HepG2 (cell line): ENCODE measurements around the gene FBXO24. TPM values are rescaled to one million over a fixed set of nuclear protein-coding genes. Genes with fewer than 3 reads are reported as not detected.

Experiments
- CREM ChIP-seq, 2 experiments: sonication (generic) in 1 of 2; formaldehyde crosslinking in 1 of 2; IDR thresholded peaks; 2 replicates each; pipeline versions ENCODE4 v1.4.0 to v1.6.1; 2016 to 2020; ENCODE audit warnings: antibody characterized with exemption in 1 of 2, mild to moderate bottlenecking in 1 of 2, missing genetic modification reagents in 1 of 2
- FOSL2 ChIP-seq: sonication (generic); formaldehyde crosslinking; IDR thresholded peaks from 2 replicates; pipeline ENCODE4 v1.4.0; 2020; ENCODE audit warnings: missing genetic modification reagents
- HIVEP1 ChIP-seq: sonication (generic); formaldehyde crosslinking; IDR thresholded peaks from 2 replicates; pipeline ENCODE4 v1.4.0; 2020; ENCODE audit warnings: mild to moderate bottlenecking, missing genetic modification reagents
- HMG20B ChIP-seq: conservative IDR thresholded peaks from 2 replicates; pipeline ENCODE4 v1.6.1; 2016; ENCODE audit warnings: missing genetic modification reagents, missing compliant biosample characterization
- ISL2 ChIP-seq: sonication (generic); formaldehyde crosslinking; IDR thresholded peaks from 2 replicates; pipeline ENCODE4 v1.5.0; 2020; ENCODE audit warnings: missing genetic modification reagents
- JUNB ChIP-seq: sonication (generic); formaldehyde crosslinking; IDR thresholded peaks from 2 replicates; pipeline ENCODE4 v1.8.0; 2022; ENCODE audit warnings: missing genetic modification reagents, mild to moderate bottlenecking, borderline replicate concordance
- KDM4B ChIP-seq: sonication (generic); formaldehyde crosslinking; IDR thresholded peaks from 2 replicates; pipeline ENCODE4 v1.4.0; 2020; ENCODE audit warnings: missing genetic modification reagents
- MAZ ChIP-seq, 2 experiments: sonication (generic) in 1 of 2; formaldehyde crosslinking in 1 of 2; IDR thresholded peaks; 2 replicates each; pipeline versions ENCODE4 v1.5.0 to v1.6.1; 2012 to 2020; ENCODE audit warnings: low read depth in 2 of 2, mild to moderate bottlenecking in 2 of 2, borderline replicate concordance in 1 of 2, improper control_type of control experiment in 1 of 2, low read length in 1 of 2, missing genetic modification reagents in 1 of 2, moderate library complexity in 1 of 2
- MEIS1 ChIP-seq: sonication (generic); formaldehyde crosslinking; IDR thresholded peaks from 2 replicates; pipeline ENCODE4 v1.9.0; 2021; ENCODE audit warnings: mild to moderate bottlenecking, missing genetic modification reagents, moderate library complexity, borderline replicate concordance
- NCOA5 ChIP-seq: sonication (generic); formaldehyde crosslinking; IDR thresholded peaks from 2 replicates; pipeline ENCODE4 v1.4.0; 2020; ENCODE audit warnings: missing genetic modification reagents
- NFYC ChIP-seq: IDR thresholded peaks from 2 replicates; pipeline ENCODE4 v1.6.1; 2016; ENCODE audit warnings: missing genetic modification reagents, missing compliant biosample characterization
- NR2F6 ChIP-seq, 2 experiments: IDR thresholded peaks; 2 replicates each; pipeline ENCODE4 v1.6.1; 2016; ENCODE audit warnings: antibody characterized with exemption in 1 of 2, mild to moderate bottlenecking in 1 of 2
- PCBP1 ChIP-seq: fragments of 200-400 bp; formaldehyde crosslinking; IDR thresholded peaks from 2 replicates; pipeline ENCODE4 v1.6.1; 2017; ENCODE audit warnings: mild to moderate bottlenecking, low read depth, low read length, borderline replicate concordance
- SCMH1 ChIP-seq: sonication (generic); formaldehyde crosslinking; IDR thresholded peaks from 2 replicates; pipeline ENCODE4 v1.9.0; 2021; ENCODE audit warnings: missing genetic modification reagents, mild to moderate bottlenecking, borderline replicate concordance
- TARDBP ChIP-seq: sonication (generic); formaldehyde crosslinking; IDR thresholded peaks from 2 replicates; pipeline ENCODE4 v1.8.0; 2022; ENCODE audit warnings: mild to moderate bottlenecking, missing genetic modification reagents
- XRCC5 ChIP-seq: fragments of 200-400 bp; formaldehyde crosslinking; optimal IDR thresholded peaks from 2 replicates; pipeline ENCODE3; 2017; ENCODE audit warnings: mild to moderate bottlenecking, low read length
- ZFP1 ChIP-seq: IDR thresholded peaks from 2 replicates; pipeline ENCODE4 v1.6.1; 2016
- ZNF317 ChIP-seq: sonication (generic); formaldehyde crosslinking; IDR thresholded peaks from 2 replicates; pipeline ENCODE4 v1.5.0; 2020; ENCODE audit warnings: mild to moderate bottlenecking, missing genetic modification reagents
- ZNF549 ChIP-seq: sonication (generic); formaldehyde crosslinking; IDR thresholded peaks from 2 replicates; pipeline ENCODE4 v1.5.0; 2020; ENCODE audit warnings: missing genetic modification reagents
- ZNF850 ChIP-seq: sonication (generic); formaldehyde crosslinking; conservative IDR thresholded peaks from 2 replicates; pipeline ENCODE4 v1.9.0; 2021; ENCODE audit warnings: mild to moderate bottlenecking, missing genetic modification reagents
- polyA plus RNA-seq, 8 experiments: library from polyadenylated mRNA; depleted of rRNA in 3 of 8; stranded (reverse) in 7 of 8; unstranded in 1 of 8; fragments of >200 nt; fragmentation: Illumina TruSeq in 4 of 8; extraction: Trizol in 4 of 8; gene quantifications; 2 replicates each; pipeline versions ENCODE4 v1.2.1 to v1.2.3, GENCODE V29; 2011 to 2016; ENCODE audit warnings: low read depth in 4 of 8, missing spikeins in 1 of 8, mixed read lengths in 1 of 8; ENCODE audit not compliant: insufficient read depth in 1 of 8
- total RNA-seq, 5 experiments: library from RNA; depleted of rRNA; stranded (reverse); fragments of >200 nt; fragmentation: Illumina TruSeq; extraction: Trizol; gene quantifications; 2 replicates each; pipeline ENCODE4 v1.2.3, GENCODE V29; 2016; ENCODE audit warnings: low read depth in 1 of 5
- TF ChIP-seq, protein P1 (sequence below): sonication (generic); formaldehyde crosslinking; IDR thresholded peaks from 2 replicates; pipeline ENCODE4 v1.4.0; 2020; ENCODE audit warnings: missing genetic modification reagents
- TF ChIP-seq, protein P2 (sequence below): sonication (generic); formaldehyde crosslinking; IDR thresholded peaks from 2 replicates; pipeline ENCODE4 v1.5.1; 2020; ENCODE audit warnings: mild to moderate bottlenecking, missing genetic modification reagents
- TF ChIP-seq, protein P3 (sequence below): sonication (generic); formaldehyde crosslinking; IDR thresholded peaks from 2 replicates; pipeline ENCODE4 v1.8.1; 2023; ENCODE audit warnings: mild to moderate bottlenecking, inconsistent platforms, moderate library complexity, missing genetic modification reagents, borderline replicate concordance

Gene FBXO24
- total and polyA plus RNA-seq, 2 of the 13 experiments (the other 11 are each of a cell fraction or from before 2014, with no cell fraction given): 0.20 to 0.55 TPM

DNA sequence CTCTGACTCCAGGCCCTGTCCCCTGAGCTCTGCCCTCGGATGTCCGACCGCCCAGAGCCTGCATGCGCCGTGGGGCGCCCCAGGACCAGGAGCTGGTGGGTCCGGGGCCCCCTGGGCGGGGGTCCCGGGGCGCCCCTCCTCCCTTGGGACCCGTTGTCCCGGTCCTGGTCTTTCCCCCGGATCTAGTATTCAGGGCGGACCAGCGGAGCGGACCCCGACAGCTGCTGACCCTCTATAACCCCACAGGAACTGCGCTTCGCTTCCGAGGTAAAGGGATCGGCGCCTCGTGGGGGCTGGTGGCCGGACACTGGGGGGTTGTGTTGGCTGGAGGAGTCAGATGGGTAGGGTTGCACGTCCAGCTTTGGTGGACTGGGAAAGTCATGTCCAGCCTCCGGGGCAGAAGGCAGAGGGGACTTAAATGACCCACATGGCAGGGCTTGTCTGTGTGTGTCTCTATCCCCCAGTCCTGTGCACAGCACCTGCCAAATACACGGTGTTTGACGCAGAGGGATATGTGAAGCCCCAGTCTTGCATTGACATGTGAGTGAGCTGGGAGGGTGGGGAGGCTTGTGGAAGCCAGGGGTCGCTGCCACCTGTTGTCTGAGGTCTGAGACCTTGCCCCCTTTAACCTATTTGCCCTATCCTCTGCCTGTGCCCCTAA is 26.7 kb downstream of the FBXO24 start (continued):
- TF ChIP-seq TARDBP (no peak), SCMH1 (no peak), HIVEP1 (no peak), NR2F6 (IDR thresholded peaks at IDR 0.05) (peak; percentile 38; the same call in 1 of the 2 replicates), NR2F6 (CRISPR knock-in tag; IDR thresholded peaks at IDR 0.05) (peak; percentile 37; the same call in 1 of the 2 replicates), JUNB (no peak), ZNF549 (CRISPR knock-in tag) (no peak), ZNF317 (CRISPR knock-in tag) (peak; percentile 60; the same call in 1 of the 2 replicates), PCBP1 (0 out of 2 replicates have a peak, but pooled peaks have one; percentile 6), MAZ (IDR thresholded peaks at IDR 0.05; ENCODE audit: borderline replicate concordance, low read depth, low read length) (no peak), MAZ (CRISPR knock-in tag; IDR thresholded peaks at IDR 0.05; ENCODE audit: low read depth) (0 out of 2 replicates have a peak, but pooled peaks have one; percentile 26), MEIS1 (CRISPR knock-in tag) (no peak), KDM4B (CRISPR knock-in tag) (no peak), NFYC (no peak), ISL2 (CRISPR knock-in tag) (no peak), XRCC5 (no peak), NCOA5 (no peak), ZFP1 (CRISPR knock-in tag) (no peak), CREM (IDR thresholded peaks at IDR 0.05) (no peak), CREM (CRISPR knock-in tag; IDR thresholded peaks at IDR 0.05) (no peak), FOSL2 (CRISPR knock-in tag) (0 out of 2 replicates have a peak, but pooled peaks have one; percentile 7), HMG20B (no peak), ZNF850 (CRISPR knock-in tag) (0 out of 2 replicates have a peak, but pooled peaks have one; percentile 68)
- TF ChIP-seq, protein P1, sequence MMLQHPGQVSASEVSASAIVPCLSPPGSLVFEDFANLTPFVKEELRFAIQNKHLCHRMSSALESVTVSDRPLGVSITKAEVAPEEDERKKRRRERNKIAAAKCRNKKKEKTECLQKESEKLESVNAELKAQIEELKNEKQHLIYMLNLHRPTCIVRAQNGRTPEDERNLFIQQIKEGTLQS (CRISPR knock-in tag): no peak
- TF ChIP-seq, protein P2, sequence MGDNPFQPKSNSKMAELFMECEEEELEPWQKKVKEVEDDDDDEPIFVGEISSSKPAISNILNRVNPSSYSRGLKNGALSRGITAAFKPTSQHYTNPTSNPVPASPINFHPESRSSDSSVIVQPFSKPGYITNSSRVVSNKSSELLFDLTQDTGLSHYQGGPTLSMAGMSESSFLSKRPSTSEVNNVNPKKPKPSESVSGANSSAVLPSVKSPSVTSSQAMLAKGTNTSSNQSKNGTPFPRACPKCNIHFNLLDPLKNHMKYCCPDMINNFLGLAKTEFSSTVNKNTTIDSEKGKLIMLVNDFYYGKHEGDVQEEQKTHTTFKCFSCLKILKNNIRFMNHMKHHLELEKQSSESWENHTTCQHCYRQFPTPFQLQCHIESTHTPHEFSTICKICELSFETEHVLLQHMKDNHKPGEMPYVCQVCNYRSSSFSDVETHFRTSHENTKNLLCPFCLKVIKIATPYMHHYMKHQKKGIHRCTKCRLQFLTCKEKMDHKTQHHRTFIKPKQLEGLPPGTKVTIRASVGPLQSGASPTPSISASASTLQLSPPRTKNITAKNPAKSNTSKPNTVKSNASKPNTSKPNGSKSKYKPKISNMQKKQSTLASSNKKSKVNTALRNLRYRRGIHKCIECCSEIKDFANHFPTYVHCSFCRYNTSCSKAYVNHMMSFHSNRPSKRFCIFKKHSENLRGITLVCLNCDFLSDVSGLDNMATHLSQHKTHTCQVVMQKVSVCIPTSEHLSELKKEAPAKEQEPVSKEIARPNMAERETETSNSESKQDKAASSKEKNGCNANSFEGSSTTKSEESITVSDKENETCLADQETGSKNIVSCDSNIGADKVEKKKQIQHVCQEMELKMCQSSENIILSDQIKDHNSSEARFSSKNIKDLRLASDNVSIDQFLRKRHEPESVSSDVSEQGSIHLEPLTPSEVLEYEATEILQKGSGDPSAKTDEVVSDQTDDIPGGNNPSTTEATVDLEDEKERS (CRISPR knock-in tag): no peak
- TF ChIP-seq, protein P3, sequence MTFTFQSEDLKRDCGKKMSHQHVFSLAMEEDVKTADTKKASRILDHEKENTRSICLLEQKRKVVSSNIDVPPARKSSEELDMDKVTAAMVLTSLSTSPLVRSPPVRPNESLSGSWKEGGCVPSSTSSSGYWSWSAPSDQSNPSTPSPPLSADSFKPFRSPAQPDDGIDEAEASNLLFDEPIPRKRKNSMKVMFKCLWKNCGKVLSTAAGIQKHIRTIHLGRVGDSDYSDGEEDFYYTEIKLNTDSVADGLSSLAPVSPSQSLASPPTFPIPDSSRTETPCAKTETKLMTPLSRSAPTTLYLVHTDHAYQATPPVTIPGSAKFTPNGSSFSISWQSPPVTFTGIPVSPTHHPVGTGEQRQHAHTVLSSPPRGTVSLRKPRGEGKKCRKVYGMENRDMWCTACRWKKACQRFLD (CRISPR knock-in tag): peak; percentile 48; the same call in 1 of the 2 replicates
